Body of pancreas (tissue), 4 donors: ENCODE measurements around the gene CA5A.

Experiments
- CTCF ChIP-seq, 7 experiments: fragments of 450-650 bp in 4 of 7; fragments of 200-600 bp in 3 of 7; sonication (generic) in 3 of 7; IDR thresholded peaks; one replicate each; pipeline ENCODE4 v1.5.1; 2016 to 2019; ENCODE audit warnings: antibody characterized with exemption in 7 of 7
- POLR2A ChIP-seq, 3 donors: fragments of 450-650 bp; IDR thresholded peaks; one replicate each; pipeline ENCODE4 v1.6.1; 2016; ENCODE audit warnings: antibody characterized with exemption in 3 of 3, mild to moderate bottlenecking in 2 of 3

GRCh38 chr16:87976665-87977064 is 40.3 kb upstream of the CA5A start:
- TF ChIP-seq CTCF (IDR thresholded peaks at IDR 0.05) (no peak), POLR2A (IDR thresholded peaks at IDR 0.05) (no peak)
